NCI-H2081 (cell line): ENCODE results near the gene CTNNA1.
"Not testable (repeated sequence)": the region's sequence is repeated elsewhere in the genome, so short reads cannot be mapped to it uniquely, and the experiment has no call there.

Experiments used
- DNase-seq, 2 experiments: peaks; one replicate each; lab custom pipeline; 2025; lab: John Stamatoyannopoulos, UW

Gene CTNNA1

GRCh38 chr5:138809391-138809790, 56.2 kb downstream of the CTNNA1 start:
- DNase-seq = no peak

GRCh38 chr5:138810861-138811260, 57.6 kb downstream of the CTNNA1 start:
- not testable (repeated sequence) for DNase-seq

- no peak for DNase-seq
These were observed 62.3 kb downstream of the CTNNA1 start for GRCh38 chr5:138815529-138815928.

- no peak for DNase-seq
These were observed 64.0 kb downstream of the CTNNA1 start for GRCh38 chr5:138817241-138817640.

GRCh38 chr5:138819081-138819480, 65.9 kb downstream of the CTNNA1 start:
- DNase-seq = no peak

GRCh38 chr5:138820695-138821094, 67.5 kb downstream of the CTNNA1 start:
- no peak for DNase-seq

- no peak for DNase-seq
These were observed 71.3 kb downstream of the CTNNA1 start for GRCh38 chr5:138824516-138824915.

- peak; percentile 7 to 17 for DNase-seq
These were observed 72.0 kb downstream of the CTNNA1 start for GRCh38 chr5:138824924-138825863.

GRCh38 chr5:138828556-138828955, 75.3 kb downstream of the CTNNA1 start:
- no peak for DNase-seq

GRCh38 chr5:138829341-138829740, 76.1 kb downstream of the CTNNA1 start:
- DNase-seq = no peak

GRCh38 chr5:138831703-138832102, 78.5 kb downstream of the CTNNA1 start:
- no peak for DNase-seq

GRCh38 chr5:138832218-138832617, 79.0 kb downstream of the CTNNA1 start:
- no peak for DNase-seq

- DNase-seq = no peak
These were observed 79.9 kb downstream of the CTNNA1 start for GRCh38 chr5:138833080-138833479.

GRCh38 chr5:138833726-138834480, 80.7 kb downstream of the CTNNA1 start:
- no peak for DNase-seq

- not testable (repeated sequence) for DNase-seq
These were observed 81.6 kb downstream of the CTNNA1 start for GRCh38 chr5:138834853-138835252.

- no peak for DNase-seq
These were observed 83.9 kb downstream of the CTNNA1 start for GRCh38 chr5:138837160-138837559.

- no peak for DNase-seq
These were observed 86.9 kb downstream of the CTNNA1 start for GRCh38 chr5:138840103-138840502.

- no peak for DNase-seq
These were observed 88.3 kb downstream of the CTNNA1 start for GRCh38 chr5:138841531-138841930.

- no peak for DNase-seq
These were observed 90.3 kb downstream of the CTNNA1 start for GRCh38 chr5:138843316-138844124.

GRCh38 chr5:138844125-138844461, 90.9 kb downstream of the CTNNA1 start:
- DNase-seq = no peak

- DNase-seq = no peak
These were observed 91.7 kb downstream of the CTNNA1 start for GRCh38 chr5:138844812-138845513.

GRCh38 chr5:138849439-138849838, 96.2 kb downstream of the CTNNA1 start:
- no peak for DNase-seq
